Measurements from ENCODE around the gene NUP210L. TPM values are rescaled to one million over a fixed set of nuclear protein-coding genes. Genes with fewer than 3 reads are reported as not detected.

Gene NUP210L
- total and polyA plus RNA-seq, 12 donors: 0.01 to 0.45 (median 0.11) TPM; not detected in 6

- H3K36me3 ChIP-seq: peaks cover 0 to 35% (median 12%) of the 10 kb centered on the region in 9 donors
- peaks cover 17 to 77% (median 70%) of the 10 kb centered on the region in 9 donors for H3K4me1 ChIP-seq
- no peak for ATAC-seq
- DNase-seq: no peak
- 75 to 82% methylated on average over 3 of the region's 3 CpGs for WGBS, 2 donors
- H3K27ac ChIP-seq: peak overlapping the region in 3 of 10 donors; percentile 42 to 93 (median 74)
- H3K4me3 ChIP-seq: peak overlapping the region in 4 of 10 donors; percentile 1 to 82 (median 78)
- H3K9me3 ChIP-seq: no peaks in the 10 kb centered on the region
- TF ChIP-seq, protein P1, sequence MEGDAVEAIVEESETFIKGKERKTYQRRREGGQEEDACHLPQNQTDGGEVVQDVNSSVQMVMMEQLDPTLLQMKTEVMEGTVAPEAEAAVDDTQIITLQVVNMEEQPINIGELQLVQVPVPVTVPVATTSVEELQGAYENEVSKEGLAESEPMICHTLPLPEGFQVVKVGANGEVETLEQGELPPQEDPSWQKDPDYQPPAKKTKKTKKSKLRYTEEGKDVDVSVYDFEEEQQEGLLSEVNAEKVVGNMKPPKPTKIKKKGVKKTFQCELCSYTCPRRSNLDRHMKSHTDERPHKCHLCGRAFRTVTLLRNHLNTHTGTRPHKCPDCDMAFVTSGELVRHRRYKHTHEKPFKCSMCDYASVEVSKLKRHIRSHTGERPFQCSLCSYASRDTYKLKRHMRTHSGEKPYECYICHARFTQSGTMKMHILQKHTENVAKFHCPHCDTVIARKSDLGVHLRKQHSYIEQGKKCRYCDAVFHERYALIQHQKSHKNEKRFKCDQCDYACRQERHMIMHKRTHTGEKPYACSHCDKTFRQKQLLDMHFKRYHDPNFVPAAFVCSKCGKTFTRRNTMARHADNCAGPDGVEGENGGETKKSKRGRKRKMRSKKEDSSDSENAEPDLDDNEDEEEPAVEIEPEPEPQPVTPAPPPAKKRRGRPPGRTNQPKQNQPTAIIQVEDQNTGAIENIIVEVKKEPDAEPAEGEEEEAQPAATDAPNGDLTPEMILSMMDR (IDR thresholded peaks at IDR 0.05): no peak
- intact Hi-C loops (cut with DNase I): loop anchor here in 4 of 10 donors (5.0 to 10.0 kb wide), 4 partner anchors 42 to 188 kb away; partner anchors contain the start of genes RPS27 (in 2 of the 4) and UBAP2L (in 1 of the 4)
- H3K27me3 ChIP-seq: no peaks in the 10 kb centered on the region
These were observed 25.2 kb upstream of the NUP210L start for GRCh38 chr1:154179946-154180687.

GRCh38 chr1:154178911-154179811 lies 24.3 kb upstream of the NUP210L start:
- WGBS, 2 donors: 67 to 68% methylated on average over 10 of the region's 10 CpGs
- Histone ChIP-seq H3K27me3 (no peaks in the 10 kb centered on the region), H3K27ac (peak overlapping the region in 8 of 10 donors; percentile 21 to 93 (median 40)), H3K4me3 (peak overlapping the region in 2 of 10 donors; percentile 79 to 82), H3K36me3 (peaks cover 0 to 45% (median 16%) of the 10 kb centered on the region in 9 donors), H3K4me1 (peaks cover 17 to 77% (median 70%) of the 10 kb centered on the region in 9 donors), H3K9me3 (no peaks in the 10 kb centered on the region)
- ATAC-seq (no peak), DNase-seq (no peak)
- intact Hi-C loops (cut with DNase I): loop anchor here in 1 of 10 donors (5.0 kb wide), 1 partner anchor 187 kb away; the partner anchor contains the start of gene RPS27
- TF ChIP-seq, protein P1 (IDR thresholded peaks at IDR 0.05): no peak

- DNase-seq: no peak
- intact Hi-C loops (cut with DNase I): loop anchor here in 1 of 10 donors (5.0 kb wide), 1 partner anchor 186 kb away; the partner anchor contains the start of gene RPS27
- 46 to 53% methylated on average over 2 of the region's 2 CpGs for WGBS, 2 donors
- no peak for ATAC-seq
- Histone ChIP-seq H3K4me1 (peaks cover 17 to 69% (median 66%) of the 10 kb centered on the region in 9 donors), H3K27ac (peak overlapping the region in 5 of 10 donors; percentile 30 to 93 (median 56)), H3K36me3 (peaks cover 0 to 56% (median 20%) of the 10 kb centered on the region in 9 donors), H3K9me3 (no peaks in the 10 kb centered on the region), H3K27me3 (no peaks in the 10 kb centered on the region), H3K4me3 (peak overlapping the region in 1 of 10 donors; percentile 79)
- TF ChIP-seq, protein P1 (IDR thresholded peaks at IDR 0.05): no peak
These were observed 23.1 kb upstream of the NUP210L start for GRCh38 chr1:154178013-154178412.

- no peak overlapping the region for H3K4me3 ChIP-seq
- no peaks in the 10 kb centered on the region for H3K9me3 ChIP-seq
- DNase-seq: peak in 1 of 2 donors; percentile 64
- peaks cover 11 to 64% (median 57%) of the 10 kb centered on the region in 9 donors for H3K4me1 ChIP-seq
- WGBS, 2 donors: 24 to 53% methylated on average over 2 of the region's 2 CpGs
- peak; percentile 43 to 79 (median 72) for ATAC-seq
- H3K36me3 ChIP-seq: peaks cover 0 to 73% (median 35%) of the 10 kb centered on the region in 9 donors
- TF ChIP-seq, protein P1 (IDR thresholded peaks at IDR 0.05): no peak
- intact Hi-C loops (cut with DNase I): loop anchor here in 1 of 10 donors (5.0 kb wide), 1 partner anchor 184 kb away; the partner anchor contains the start of gene RPS27
- no peaks in the 10 kb centered on the region for H3K27me3 ChIP-seq
- H3K27ac ChIP-seq: peak overlapping the region in 7 of 10 donors; percentile 7 to 74 (median 54)
These were observed 21.5 kb upstream of the NUP210L start for GRCh38 chr1:154176337-154176736.

Data from heart right ventricle (tissue), 16 donors.